Smooth muscle cell (in vitro differentiated cells): ENCODE results near the gene ADGB. TPM values are rescaled to one million over a fixed set of nuclear protein-coding genes. Genes with fewer than 3 reads are reported as not detected.
A peak's percentile ranks its signal among the peaks of the same experiment; 100 is the strongest.

ENCODE experiments used
- DNase-seq: peaks from one replicate; lab custom pipeline; 2025; ENCODE audit not compliant: unreplicated experiment; lab: John Stamatoyannopoulos, UW
- H2AFZ ChIP-seq: fragments of 200-600 bp; sonication (generic); 2 replicates; pipeline ENCODE4 v1.6.0; 2016; ENCODE audit warnings: antibody characterized with exemption, low read depth, mild to moderate bottlenecking
- H3F3A ChIP-seq: fragments of 200-600 bp; sonication (generic); 2 replicates; pipeline ENCODE4 v1.6.0; 2017; ENCODE audit warnings: antibody characterized with exemption, low read depth
- H3K27ac ChIP-seq: fragments of 200-600 bp; sonication (generic); 2 replicates; pipeline ENCODE4 v1.5.1; 2016; ENCODE audit warnings: low read depth, mild to moderate bottlenecking
- H3K27me3 ChIP-seq: fragments of 200-600 bp; sonication (generic); 2 replicates; pipeline ENCODE4 v1.6.1; 2016; ENCODE audit warnings: low read depth, mild to moderate bottlenecking
- H3K36me3 ChIP-seq: fragments of 200-600 bp; sonication (generic); 2 replicates; pipeline ENCODE4 v1.5.1; 2016; ENCODE audit warnings: low read depth
- H3K4me1 ChIP-seq: fragments of 200-600 bp; sonication (generic); 2 replicates; pipeline ENCODE4 v1.5.1; 2016; ENCODE audit warnings: low read depth
- H3K4me2 ChIP-seq: fragments of 200-600 bp; sonication (generic); 2 replicates; pipeline ENCODE4 v1.6.0; 2016; ENCODE audit warnings: mild to moderate bottlenecking
- H3K4me3 ChIP-seq: fragments of 200-600 bp; sonication (generic); 2 replicates; pipeline ENCODE4 v1.5.1; 2016; ENCODE audit warnings: mild to moderate bottlenecking
- H3K79me2 ChIP-seq: fragments of 200-600 bp; sonication (generic); 2 replicates; pipeline ENCODE4 v1.6.0; 2016; ENCODE audit warnings: low read depth, mild to moderate bottlenecking
- H3K9ac ChIP-seq: fragments of 200-600 bp; sonication (generic); 2 replicates; pipeline ENCODE4 v1.6.0; 2016; ENCODE audit warnings: low read depth
- H3K9me3 ChIP-seq: fragments of 200-600 bp; sonication (generic); replicated peaks from 2 replicates; pipeline ENCODE4 v1.5.1; 2016; ENCODE audit warnings: low read depth
- H4K20me1 ChIP-seq: fragments of 200-600 bp; sonication (generic); 2 replicates; pipeline ENCODE4 v1.6.0; 2016; ENCODE audit warnings: low read depth
- WGBS: methylation state at CpG from one replicate; pipeline ENCODE4 v1.1.7; 2016; ENCODE audit warnings: low lambda C conversion rate; 5-methylcytosine and 5-hydroxymethylcytosine counted together
- polyA plus RNA-seq: library from polyadenylated mRNA; unstranded; fragments of >200 nt; fragmentation: Nextera tagmentation; extraction: Ambion mirVana; gene quantifications from 2 replicates; pipeline ENCODE4 v1.2.1, GENCODE V29; 2016
- total RNA-seq: library from RNA; depleted of rRNA; stranded (reverse); fragments of >200 nt; gene quantifications from 2 replicates; pipeline ENCODE4 v1.2.3, GENCODE V29; 2014
- TF ChIP-seq, protein P1 (sequence below): fragments of 200-600 bp; sonication (generic); IDR thresholded peaks from 2 replicates; pipeline ENCODE4 v1.5.1; 2017; ENCODE audit warnings: borderline replicate concordance, mild to moderate bottlenecking, antibody characterized with exemption; ENCODE audit not compliant: insufficient read depth, poor library complexity, severe bottlenecking

Gene ADGB
- total and polyA plus RNA-seq, 2 experiments from 2014 or later, result 1.1 to 3.1 TPM

DNA sequence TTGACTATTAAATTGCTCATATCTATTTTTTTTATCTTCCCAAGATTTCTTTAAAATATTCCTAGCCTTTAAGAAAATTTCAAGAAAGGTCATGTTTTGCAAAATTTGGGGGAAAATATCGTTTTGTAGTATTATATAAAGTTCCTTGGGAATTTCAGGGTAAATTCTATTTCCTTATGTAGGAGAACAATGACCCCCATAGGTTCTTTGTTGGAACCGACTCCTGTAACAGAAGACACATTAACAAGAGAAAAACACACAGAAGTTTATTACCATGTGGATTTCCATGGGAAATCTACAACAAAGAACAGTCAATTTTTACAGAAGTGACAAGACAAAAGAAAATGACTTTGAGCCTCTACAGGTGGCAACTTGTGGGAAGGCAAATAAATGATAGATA lies 68.1 kb downstream of the ADGB start:
- Histone ChIP-seq H3K27ac (no peak overlapping the region), H3K4me2 (no peak overlapping the region), H2AFZ (no peak overlapping the region), H3K9ac (no peak overlapping the region), H3F3A (peaks cover 21% of the 10 kb centered on the region), H3K36me3 (no peaks in the 10 kb centered on the region), H4K20me1 (no peaks in the 10 kb centered on the region), H3K4me3 (no peak overlapping the region), H3K4me1 (peaks cover 8% of the 10 kb centered on the region), H3K79me2 (no peaks in the 10 kb centered on the region), H3K9me3 (no peaks in the 10 kb centered on the region), H3K27me3 (no peaks in the 10 kb centered on the region)
- TF ChIP-seq, protein P1, sequence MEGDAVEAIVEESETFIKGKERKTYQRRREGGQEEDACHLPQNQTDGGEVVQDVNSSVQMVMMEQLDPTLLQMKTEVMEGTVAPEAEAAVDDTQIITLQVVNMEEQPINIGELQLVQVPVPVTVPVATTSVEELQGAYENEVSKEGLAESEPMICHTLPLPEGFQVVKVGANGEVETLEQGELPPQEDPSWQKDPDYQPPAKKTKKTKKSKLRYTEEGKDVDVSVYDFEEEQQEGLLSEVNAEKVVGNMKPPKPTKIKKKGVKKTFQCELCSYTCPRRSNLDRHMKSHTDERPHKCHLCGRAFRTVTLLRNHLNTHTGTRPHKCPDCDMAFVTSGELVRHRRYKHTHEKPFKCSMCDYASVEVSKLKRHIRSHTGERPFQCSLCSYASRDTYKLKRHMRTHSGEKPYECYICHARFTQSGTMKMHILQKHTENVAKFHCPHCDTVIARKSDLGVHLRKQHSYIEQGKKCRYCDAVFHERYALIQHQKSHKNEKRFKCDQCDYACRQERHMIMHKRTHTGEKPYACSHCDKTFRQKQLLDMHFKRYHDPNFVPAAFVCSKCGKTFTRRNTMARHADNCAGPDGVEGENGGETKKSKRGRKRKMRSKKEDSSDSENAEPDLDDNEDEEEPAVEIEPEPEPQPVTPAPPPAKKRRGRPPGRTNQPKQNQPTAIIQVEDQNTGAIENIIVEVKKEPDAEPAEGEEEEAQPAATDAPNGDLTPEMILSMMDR, result no peak
- WGBS, result 69% methylated on average over 2 of the region's 2 CpGs
- no peak for DNase-seq

DNA sequence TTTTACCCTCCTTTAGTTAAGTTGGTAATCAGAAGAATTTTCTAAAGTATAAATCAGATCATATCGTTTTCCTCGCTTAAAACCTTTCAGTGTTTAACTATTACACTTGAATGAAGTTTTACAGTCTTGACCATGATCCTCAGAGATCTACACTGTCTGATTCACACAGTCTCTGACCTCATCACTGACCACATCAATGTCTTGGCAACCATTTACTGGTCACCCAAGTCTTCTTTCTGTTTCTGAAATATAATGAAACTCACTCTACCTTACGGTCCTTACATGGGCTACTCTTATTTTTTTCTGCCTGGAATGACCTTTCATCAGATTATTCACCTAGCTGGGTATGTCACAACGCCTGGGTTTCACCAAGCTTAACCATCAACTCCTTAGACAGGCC lies 71.4 kb downstream of the ADGB start:
- H2AFZ ChIP-seq, result no peak overlapping the region
- H3K4me2 ChIP-seq, result peak overlapping the region; percentile 64
- TF ChIP-seq, protein P1, result no peak
- H3K36me3 ChIP-seq, result no peaks in the 10 kb centered on the region
- peak overlapping the region; percentile 76 for H3K9ac ChIP-seq
- H4K20me1 ChIP-seq, result no peaks in the 10 kb centered on the region
- H3K4me1 ChIP-seq, result peaks cover 7% of the 10 kb centered on the region
- H3K9me3 ChIP-seq, result no peaks in the 10 kb centered on the region
- DNase-seq, result no peak
- 28% methylated on average over 4 of the region's 4 CpGs for WGBS
- no peak overlapping the region for H3K4me3 ChIP-seq
- H3K27ac ChIP-seq, result peak overlapping the region; percentile 95
- peaks cover 21% of the 10 kb centered on the region for H3F3A ChIP-seq
- no peaks in the 10 kb centered on the region for H3K27me3 ChIP-seq
- no peaks in the 10 kb centered on the region for H3K79me2 ChIP-seq

DNA sequence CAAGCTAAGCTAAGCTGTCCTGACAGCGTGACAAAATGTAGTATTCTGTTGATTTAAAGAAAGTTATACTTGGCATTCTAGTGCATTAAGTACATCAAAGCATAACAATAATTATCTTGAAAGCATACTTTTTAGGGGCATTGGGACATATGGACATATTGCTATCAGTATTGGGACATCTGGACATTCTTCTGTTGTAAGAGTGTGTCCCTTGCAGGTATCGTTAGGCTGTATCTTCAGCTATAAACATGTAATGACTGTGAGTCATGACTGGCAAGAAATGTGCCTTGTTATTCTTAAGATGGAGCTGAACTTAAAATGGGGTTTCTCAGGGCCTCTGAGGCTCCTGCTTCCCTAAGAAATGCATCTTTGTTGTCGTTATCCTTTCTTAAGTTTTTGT lies 74.3 kb downstream of the ADGB start:
- Histone ChIP-seq H3K9me3 (no peaks in the 10 kb centered on the region), H3K9ac (no peak overlapping the region), H3K27ac (no peak overlapping the region), H3K27me3 (no peaks in the 10 kb centered on the region), H3K4me3 (no peak overlapping the region), H4K20me1 (no peaks in the 10 kb centered on the region), H3K79me2 (no peaks in the 10 kb centered on the region), H3F3A (peaks cover 10% of the 10 kb centered on the region), H3K4me1 (no peaks in the 10 kb centered on the region), H2AFZ (no peak overlapping the region), H3K36me3 (no peaks in the 10 kb centered on the region), H3K4me2 (peak overlapping the region; percentile 53)
- WGBS, result 53% methylated on average over 3 of the region's 3 CpGs
- DNase-seq, result no peak
- TF ChIP-seq, protein P1, result no peak

DNA sequence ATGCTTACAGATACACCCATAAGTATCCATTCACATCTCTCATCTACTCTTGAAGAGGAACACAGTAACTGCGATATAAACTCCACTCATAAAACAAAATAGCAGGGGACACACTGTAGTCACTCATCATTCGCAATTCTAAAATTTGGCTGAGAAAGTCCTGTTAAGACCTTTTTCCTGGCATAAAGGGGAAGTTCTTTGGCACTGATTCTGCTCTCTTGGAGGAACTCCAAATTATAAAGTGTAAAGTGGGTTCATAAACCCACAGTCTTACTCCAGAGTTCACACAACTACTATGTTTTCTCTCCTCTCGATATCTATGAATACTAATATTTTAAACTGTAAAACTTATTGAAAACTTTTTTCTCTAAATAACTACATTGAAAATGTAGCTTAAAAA lies 80.6 kb downstream of the ADGB start:
- H3K4me1 ChIP-seq, result no peaks in the 10 kb centered on the region
- no peaks in the 10 kb centered on the region for H3K79me2 ChIP-seq
- no peaks in the 10 kb centered on the region for H3K36me3 ChIP-seq
- no peak overlapping the region for H3K4me2 ChIP-seq
- no peaks in the 10 kb centered on the region for H3K27me3 ChIP-seq
- H3K27ac ChIP-seq, result no peak overlapping the region
- no peak for DNase-seq
- 93% methylated on average over 3 of the region's 3 CpGs for WGBS
- H3K9me3 ChIP-seq, result no peaks in the 10 kb centered on the region
- H2AFZ ChIP-seq, result no peak overlapping the region
- no peak overlapping the region for H3K4me3 ChIP-seq
- TF ChIP-seq, protein P1, result no peak
- no peaks in the 10 kb centered on the region for H4K20me1 ChIP-seq
- no peak overlapping the region for H3K9ac ChIP-seq
- H3F3A ChIP-seq, result no peaks in the 10 kb centered on the region
